Measurements from ENCODE around the gene TYR. TPM values are rescaled to one million over a fixed set of nuclear protein-coding genes. Genes with fewer than 3 reads are reported as not detected.
"Not testable (repeated sequence)": the region's sequence is repeated elsewhere in the genome, so short reads cannot be mapped to it uniquely, and the experiment has no call there.

The TYR gene
- total RNA-seq, 1 donor from 2014 or later: not detected

GRCh38 chr11:89333704-89334103 is 156.0 kb downstream of the TYR start:
- intact Hi-C loops (cut with DNase I); DNase-seq (ENCODE audit: low spot score): not testable (repeated sequence)
- ATAC-seq: peak; percentile 45

- intact Hi-C loops (cut with DNase I); ATAC-seq; DNase-seq (ENCODE audit: low spot score): not testable (repeated sequence)
Measured at GRCh38 chr11:89337100-89337650, 159.5 kb downstream of the TYR start.

DNA sequence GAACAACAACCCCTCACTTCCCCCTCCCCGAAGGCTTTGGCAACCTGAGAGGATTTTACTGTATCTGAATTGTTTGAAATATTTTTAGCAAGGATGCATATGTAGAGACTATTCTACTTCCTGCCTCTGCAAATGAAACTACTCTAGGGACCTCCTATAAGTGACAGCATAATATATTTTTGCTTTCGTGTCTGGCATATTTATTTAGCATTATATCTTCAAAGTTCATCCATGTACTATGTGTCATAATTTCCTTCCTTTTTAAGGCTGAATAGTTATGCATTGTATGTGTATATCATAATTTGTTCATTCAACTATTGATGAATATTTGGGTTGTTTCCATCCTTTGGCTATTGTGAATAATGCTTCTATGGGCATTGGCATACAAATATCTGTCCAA is 160.4 kb downstream of the TYR start:
- intact Hi-C loops (cut with DNase I); DNase-seq (ENCODE audit: low spot score); ATAC-seq: not testable (repeated sequence)

DNA sequence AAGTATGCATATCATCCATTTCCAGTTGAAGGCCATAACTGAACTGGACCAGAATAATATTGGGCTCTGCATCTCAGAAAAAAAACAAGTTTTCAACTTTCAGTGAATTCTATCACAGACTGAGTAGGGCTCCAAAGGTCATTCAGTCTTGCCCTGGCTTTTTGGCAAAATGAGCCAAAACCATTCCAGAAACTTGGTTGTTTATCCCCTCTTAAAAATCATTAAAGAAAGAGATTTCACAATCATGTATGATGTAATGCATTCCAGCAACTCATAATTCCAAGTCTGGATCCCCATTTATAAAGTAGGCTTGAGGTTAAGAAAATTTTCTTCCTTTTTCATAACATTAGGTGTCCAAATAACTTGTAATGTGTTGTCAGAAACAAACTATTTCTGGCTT is 162.8 kb downstream of the TYR start:
- intact Hi-C loops (cut with DNase I): not testable (repeated sequence)
- peak; percentile 85 for ATAC-seq

GRCh38 chr11:89342880-89343572 is 165.4 kb downstream of the TYR start:
- peak; percentile 60 for DNase-seq (ENCODE audit: low spot score)
- peak; percentile 96 for ATAC-seq
- intact Hi-C loops (cut with DNase I): not testable (repeated sequence)

More for the DNA sequence above, 162.8 kb downstream of the TYR start:
- not testable (repeated sequence) for DNase-seq (ENCODE audit: low spot score)

Other genes with a start within 250 kb of the TYR start
- 0.13 TPM for gene GRM5, start 111.9 kb upstream of the TYR start, total RNA-seq